BLaER1 treated with 17β-estradiol and CSF1 and Interleukin-3, amounts not matched to agents 10 nM and 100 nM (cell line): Measurements from ENCODE around the gene EIF3K.

Source experiments
- H3K27ac ChIP-seq, 11 experiments: shearing (Covaris generic); formaldehyde crosslinking; 2 replicates each; pipeline ENCODE4 v1.8.1; 2022
- H3K27me3 ChIP-seq, 11 experiments: shearing (Covaris generic); formaldehyde crosslinking; 2 replicates each; pipeline ENCODE4 v1.8.1; 2022
- H3K36me3 ChIP-seq, 11 experiments: shearing (Covaris generic); formaldehyde crosslinking; 2 replicates each; pipeline ENCODE4 v1.8.1; 2022
- H3K4me1 ChIP-seq, 10 experiments: shearing (Covaris generic); formaldehyde crosslinking; 2 replicates each; pipeline ENCODE4 v1.8.1; 2022
- H3K4me2 ChIP-seq, 11 experiments: shearing (Covaris generic); formaldehyde crosslinking; 2 replicates each; pipeline ENCODE4 v1.8.1; 2022
- H3K4me3 ChIP-seq, 10 experiments: shearing (Covaris generic); formaldehyde crosslinking; 2 replicates each; pipeline ENCODE4 v1.8.1; 2022
- H3K9ac ChIP-seq, 11 experiments: shearing (Covaris generic); formaldehyde crosslinking; 2 replicates each; pipeline ENCODE4 v1.8.1; 2022
- H3K9me3 ChIP-seq, 11 experiments: shearing (Covaris generic); formaldehyde crosslinking; replicated peaks in 1 of 11; 2 replicates each; pipeline ENCODE4 v1.8.1; 2022
- H4K20me1 ChIP-seq, 11 experiments: shearing (Covaris generic); formaldehyde crosslinking; 2 replicates each; pipeline ENCODE4 v1.8.1; 2022
- Cebpa-rat ChIP-seq, 11 experiments: shearing (Covaris generic); IDR thresholded peaks; 2 replicates each; pipeline ENCODE4 v1.8.1; 2022

EIF3K gene

DNA sequence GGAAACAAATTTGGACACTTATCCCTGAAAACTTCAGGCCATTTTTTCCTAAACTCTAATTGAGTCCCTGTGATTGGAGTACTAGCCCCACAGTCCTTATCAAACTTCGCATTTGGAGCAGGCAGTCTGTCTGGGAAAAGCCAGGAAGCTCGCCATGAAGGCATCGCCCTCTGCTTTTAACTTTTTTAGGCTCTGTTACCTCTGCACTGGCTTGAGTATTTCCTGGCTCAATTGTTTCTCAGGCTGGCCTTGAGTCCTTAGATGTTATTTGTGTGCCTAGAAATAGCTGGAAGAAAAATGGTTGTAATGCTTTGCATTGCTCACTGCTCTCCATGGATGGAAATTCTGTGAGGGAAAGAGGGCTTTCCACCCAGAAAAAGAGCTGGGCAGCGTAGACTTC, 52.7 kb downstream of the EIF3K start:
- Histone ChIP-seq H3K9me3 (no peaks in the 10 kb centered on the region), H3K27me3 (no peaks in the 10 kb centered on the region), H3K4me1 (peaks cover 79 to 88% (median 83%) of the 10 kb centered on the region in 10 experiments), H4K20me1 (peaks cover 18 to 83% (median 28%) of the 10 kb centered on the region in 11 experiments; a peak in 21 of 22 replicates), H3K4me2 (peak overlapping the region in 10 of 11 experiments; percentile 3 to 99 (median 88); a peak in 15 of 22 replicates), H3K27ac (peak overlapping the region in 3 of 11 experiments; percentile 6 to 89 (median 87); a peak in 5 of 22 replicates), H3K9ac (no peak overlapping the region; a peak in 1 of 22 replicates), H3K4me3 (no peak overlapping the region), H3K36me3 (peaks cover 0 to 25% (median 7%) of the 10 kb centered on the region in 11 experiments; a peak in 11 of 22 replicates)
- TF ChIP-seq Cebpa-rat (IDR thresholded peaks at IDR 0.05), result no peak

DNA sequence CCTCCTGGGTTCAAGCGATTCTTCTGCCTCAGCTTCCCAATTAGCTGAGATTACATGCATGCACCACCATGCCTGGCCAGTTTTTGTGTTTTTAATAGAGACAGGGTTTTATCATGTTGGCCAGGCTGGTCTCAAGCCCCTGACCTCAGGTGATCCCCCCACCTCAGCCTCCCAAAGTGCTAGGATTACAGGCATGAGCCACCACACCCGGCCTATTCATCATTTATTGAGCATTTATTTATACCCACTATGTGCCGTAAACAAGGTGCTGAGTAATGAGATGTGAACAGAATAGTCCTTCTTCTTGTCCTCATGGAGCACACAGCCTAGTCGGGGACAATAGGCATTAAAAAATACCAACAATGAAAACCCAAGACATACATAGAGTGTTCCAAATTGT, 54.0 kb downstream of the EIF3K start:
- no peak for TF ChIP-seq Cebpa-rat (IDR thresholded peaks at IDR 0.05)
- Histone ChIP-seq H3K9ac (no peak overlapping the region), H4K20me1 (peaks cover 30 to 84% (median 42%) of the 10 kb centered on the region in 11 experiments; a peak in 21 of 22 replicates), H3K4me2 (no peak overlapping the region), H3K27ac (no peak overlapping the region), H3K9me3 (no peaks in the 10 kb centered on the region), H3K4me3 (no peak overlapping the region), H3K4me1 (peaks cover 70 to 88% (median 83%) of the 10 kb centered on the region in 10 experiments), H3K27me3 (no peaks in the 10 kb centered on the region), H3K36me3 (peaks cover 0 to 38% (median 17%) of the 10 kb centered on the region in 11 experiments; a peak in 15 of 22 replicates)

DNA sequence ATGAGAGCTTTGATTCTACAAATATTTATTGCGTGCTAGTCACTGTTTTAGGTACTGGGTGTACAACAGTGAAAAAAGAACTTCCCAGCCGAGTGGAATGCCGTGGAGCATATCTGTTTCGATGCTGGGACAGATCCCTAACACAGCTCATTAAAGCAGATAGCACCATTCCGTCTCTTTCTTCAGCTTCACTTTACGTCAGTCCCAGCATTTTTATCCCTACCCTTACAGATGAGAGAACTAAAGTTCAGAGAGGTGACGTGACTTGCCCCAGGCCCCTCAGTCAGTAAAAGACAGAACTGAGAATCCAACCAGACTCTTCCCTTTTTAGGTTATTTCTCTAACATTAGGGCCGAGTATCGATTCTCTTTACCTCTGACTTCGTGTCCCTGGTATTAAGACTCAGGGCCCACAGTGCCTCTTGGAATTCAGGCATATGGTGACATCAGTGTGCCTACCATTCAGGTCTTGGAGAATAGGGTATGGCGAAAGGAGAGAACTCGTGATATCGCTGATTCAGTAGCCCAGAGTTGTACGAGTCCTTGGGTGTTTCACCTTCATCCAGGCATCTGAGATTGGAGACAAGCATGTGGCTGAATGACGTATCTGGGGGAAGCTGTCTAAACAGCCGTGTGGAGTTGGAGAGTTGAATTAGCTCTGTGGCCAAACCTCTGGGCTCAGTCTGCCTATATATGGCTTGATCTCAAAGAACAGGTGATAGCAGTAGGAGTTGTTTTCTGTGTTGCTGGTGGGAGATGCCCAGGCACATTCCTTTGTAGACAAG, 55.6 kb downstream of the EIF3K start:
- Histone ChIP-seq H3K9ac (peak overlapping the region in 2 of 11 experiments; percentile 12 to 28; a peak in 2 of 22 replicates), H3K4me1 (peaks cover 70 to 88% (median 83%) of the 10 kb centered on the region in 10 experiments), H3K4me2 (peak overlapping the region; percentile 73 to 99 (median 85)), H3K9me3 (no peaks in the 10 kb centered on the region), H3K4me3 (no peak overlapping the region), H3K27me3 (no peaks in the 10 kb centered on the region), H4K20me1 (peaks cover 37 to 84% (median 57%) of the 10 kb centered on the region in 11 experiments; a peak in 21 of 22 replicates), H3K27ac (peak overlapping the region in 5 of 11 experiments; percentile 27 to 60 (median 57); a peak in 7 of 22 replicates), H3K36me3 (peaks cover 6 to 45% (median 24%) of the 10 kb centered on the region in 11 experiments; a peak in 15 of 22 replicates)
- no peak for TF ChIP-seq Cebpa-rat (IDR thresholded peaks at IDR 0.05)

DNA sequence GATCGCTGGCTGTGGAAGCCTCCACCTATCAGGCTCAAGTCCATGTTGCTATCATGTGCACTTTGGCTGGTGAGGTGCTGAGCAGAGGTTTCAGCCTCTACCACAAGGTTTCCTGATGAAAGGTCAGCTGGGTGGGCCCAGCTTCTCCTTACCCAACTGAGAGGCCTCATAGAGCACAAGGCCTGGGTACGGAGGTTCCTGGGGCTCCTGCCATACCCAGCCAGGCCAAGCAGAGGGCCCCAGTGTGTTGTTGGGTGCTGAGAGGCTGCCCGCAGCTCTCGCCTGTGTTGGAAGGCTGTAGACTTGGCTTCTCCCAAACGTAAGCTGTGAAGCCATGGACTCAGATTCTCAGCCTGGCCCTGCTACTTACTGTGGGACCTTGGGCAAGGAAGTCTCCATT, 56.6 kb downstream of the EIF3K start:
- Histone ChIP-seq H3K36me3 (peaks cover 6 to 53% (median 24%) of the 10 kb centered on the region in 11 experiments; a peak in 15 of 22 replicates), H3K27me3 (no peaks in the 10 kb centered on the region), H3K4me2 (peak overlapping the region; percentile 73 to 99 (median 85)), H3K27ac (peak overlapping the region in 8 of 11 experiments; percentile 1 to 60 (median 46); a peak in 14 of 22 replicates), H3K4me1 (peaks cover 70 to 88% (median 83%) of the 10 kb centered on the region in 10 experiments), H4K20me1 (peaks cover 37 to 85% (median 64%) of the 10 kb centered on the region in 11 experiments; a peak in 21 of 22 replicates), H3K4me3 (peak overlapping the region in 1 of 10 experiments; percentile 3; a peak in 1 of 20 replicates), H3K9me3 (no peaks in the 10 kb centered on the region), H3K9ac (peak overlapping the region in 3 of 11 experiments; percentile 10 to 59 (median 52); a peak in 6 of 22 replicates)
- no peak for TF ChIP-seq Cebpa-rat (IDR thresholded peaks at IDR 0.05)

DNA sequence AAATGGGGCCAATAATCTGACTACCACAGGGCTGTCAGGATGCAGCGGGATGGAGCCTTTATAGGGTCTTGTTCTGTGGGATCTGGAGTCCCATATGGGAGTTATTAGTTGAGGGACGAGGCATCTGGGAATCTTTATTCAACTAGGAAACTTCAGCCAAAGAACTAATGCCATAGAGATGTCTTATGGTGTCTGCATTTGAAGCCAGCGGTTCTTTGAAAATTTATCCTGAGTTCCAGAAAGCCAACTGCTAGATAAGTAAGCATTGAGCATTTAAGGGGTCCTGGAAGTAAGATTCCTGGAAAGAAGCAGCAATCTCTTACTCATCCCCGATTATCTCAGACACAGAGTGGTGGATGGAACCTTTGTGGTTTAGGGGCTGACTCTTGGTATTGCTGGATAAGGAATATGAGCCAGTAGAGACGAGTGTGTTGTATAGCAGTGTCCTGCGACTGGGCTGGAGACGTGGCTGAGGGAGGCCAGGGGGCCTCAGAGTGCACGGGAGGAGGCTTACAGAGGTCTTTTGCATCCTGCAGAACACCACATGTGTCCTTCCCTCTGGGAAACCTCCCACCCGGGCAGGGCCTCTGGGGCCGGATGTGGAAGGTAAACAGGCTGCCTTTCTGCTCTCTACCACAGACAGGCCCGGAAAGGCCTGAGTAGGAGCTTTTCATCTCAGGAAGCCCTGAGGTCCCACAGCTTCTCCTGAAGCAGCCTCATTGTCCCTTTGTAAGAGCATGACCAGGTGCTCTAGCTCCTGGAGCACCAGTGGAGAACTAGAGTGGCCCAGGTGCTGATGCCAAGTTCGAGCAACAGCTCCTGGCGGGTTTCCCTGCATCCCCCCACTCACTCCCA, 57.3 kb downstream of the EIF3K start:
- peaks cover 6 to 55% (median 27%) of the 10 kb centered on the region in 11 experiments; a peak in 16 of 22 replicates for H3K36me3 ChIP-seq
- H3K4me3 ChIP-seq, result peak overlapping the region in 2 of 10 experiments; percentile 3 to 23; a peak in 2 of 20 replicates
- peak overlapping the region in 9 of 11 experiments; percentile 1 to 60 (median 43); a peak in 14 of 22 replicates for H3K27ac ChIP-seq
- H4K20me1 ChIP-seq, result peaks cover 39 to 84% (median 65%) of the 10 kb centered on the region in 11 experiments; a peak in 21 of 22 replicates
- peaks cover 69 to 88% (median 83%) of the 10 kb centered on the region in 10 experiments for H3K4me1 ChIP-seq
- peak overlapping the region; percentile 73 to 99 (median 85) for H3K4me2 ChIP-seq
- H3K9me3 ChIP-seq, result no peaks in the 10 kb centered on the region
- TF ChIP-seq Cebpa-rat (IDR thresholded peaks at IDR 0.05), result no peak
- no peaks in the 10 kb centered on the region for H3K27me3 ChIP-seq
- H3K9ac ChIP-seq, result peak overlapping the region; percentile 0 to 59 (median 33); a peak in 15 of 22 replicates

DNA sequence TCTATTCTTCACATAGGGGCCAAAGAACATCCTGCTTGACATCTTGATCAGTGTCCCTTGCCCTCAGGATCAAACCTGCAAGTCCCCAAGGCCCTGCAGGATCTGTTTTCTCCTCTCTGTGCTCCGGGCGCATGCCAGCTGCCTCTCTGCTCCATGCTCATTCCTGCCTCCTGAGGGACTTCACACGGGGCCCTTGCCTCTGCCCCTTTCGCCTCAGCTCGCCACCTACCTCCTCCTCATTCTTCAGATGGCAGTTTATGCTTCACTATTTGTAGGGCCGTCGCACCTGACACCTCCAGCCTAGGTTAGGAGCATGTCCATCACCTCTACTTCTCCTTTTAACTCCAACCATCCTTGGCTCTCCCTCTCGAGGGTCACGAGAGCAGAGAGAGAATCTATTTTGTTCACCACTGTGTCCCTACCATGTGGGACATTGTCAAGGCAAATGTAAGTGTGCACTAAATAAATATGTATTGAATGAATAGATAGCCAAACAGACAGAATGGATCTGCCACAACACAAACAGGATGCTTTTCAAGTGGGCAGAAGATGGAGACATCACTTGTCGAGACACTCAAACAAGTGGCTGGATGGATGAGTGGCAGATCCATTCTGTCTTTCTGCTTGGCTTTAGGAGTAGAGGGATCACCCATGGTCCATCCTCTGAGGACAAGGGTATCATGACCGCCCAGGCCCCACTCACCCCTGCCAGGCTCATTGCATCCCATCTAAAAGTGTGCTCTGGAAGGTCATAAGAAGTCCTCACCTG, 58.1 kb downstream of the EIF3K start:
- Histone ChIP-seq H3K9ac (peak overlapping the region in 10 of 11 experiments; percentile 0 to 59 (median 34); a peak in 11 of 22 replicates), H3K4me2 (peak overlapping the region; percentile 73 to 99 (median 85)), H3K36me3 (peaks cover 6 to 56% (median 31%) of the 10 kb centered on the region in 11 experiments; a peak in 16 of 22 replicates), H3K27ac (peak overlapping the region in 8 of 11 experiments; percentile 1 to 60 (median 46); a peak in 11 of 22 replicates), H3K27me3 (no peaks in the 10 kb centered on the region), H4K20me1 (peaks cover 40 to 84% (median 65%) of the 10 kb centered on the region in 11 experiments; a peak in 21 of 22 replicates), H3K9me3 (no peaks in the 10 kb centered on the region), H3K4me3 (0 out of 20 replicates have a peak overlapping the region, but pooled peaks of 1 of the 10 experiments have one; percentile 23), H3K4me1 (peaks cover 69 to 88% (median 82%) of the 10 kb centered on the region in 10 experiments)
- no peak for TF ChIP-seq Cebpa-rat (IDR thresholded peaks at IDR 0.05)

DNA sequence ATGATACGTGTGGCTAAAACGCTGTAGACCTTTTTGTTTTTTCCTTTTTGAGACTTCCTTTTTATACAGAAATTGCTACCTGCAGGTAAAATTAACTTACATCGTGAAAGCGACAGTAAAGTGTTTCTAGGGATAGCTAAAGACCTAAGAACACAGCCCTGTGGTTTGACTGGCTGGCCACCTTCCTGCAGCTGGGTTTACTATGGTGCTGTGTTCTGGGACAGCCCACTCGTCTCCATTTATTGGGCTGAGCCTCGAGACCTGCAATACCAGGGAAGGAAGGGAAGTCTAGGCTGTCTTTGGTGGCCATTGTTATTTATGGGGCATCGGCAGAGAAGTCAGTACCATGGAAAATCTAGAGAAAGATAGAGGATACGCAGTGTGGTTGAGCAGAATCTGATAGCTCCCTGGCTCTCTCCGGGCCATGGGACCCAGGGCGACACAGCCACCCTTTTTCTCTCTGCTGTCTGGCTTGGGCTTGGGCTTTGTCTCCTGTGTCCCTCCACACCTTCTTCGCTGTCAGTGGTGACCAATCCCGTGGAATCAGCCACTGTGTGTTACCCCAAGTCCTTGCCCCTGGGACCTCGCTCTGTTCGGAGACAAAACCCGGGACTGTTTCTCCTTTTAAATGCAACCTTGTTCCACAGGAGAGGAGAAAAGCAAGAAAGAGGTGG, 59.4 kb downstream of the EIF3K start:
- Histone ChIP-seq H3K27ac (peak overlapping the region in 6 of 11 experiments; percentile 3 to 52 (median 16); a peak in 7 of 22 replicates), H3K9me3 (no peaks in the 10 kb centered on the region), H3K4me1 (peaks cover 82 to 96% (median 94%) of the 10 kb centered on the region in 10 experiments), H3K4me3 (no peak overlapping the region), H3K9ac (no peak overlapping the region; a peak in 1 of 22 replicates), H3K36me3 (peaks cover 6 to 55% (median 31%) of the 10 kb centered on the region in 11 experiments; a peak in 15 of 22 replicates), H3K27me3 (no peaks in the 10 kb centered on the region), H3K4me2 (peak overlapping the region in 10 of 11 experiments; percentile 31 to 99 (median 86); a peak in 15 of 22 replicates), H4K20me1 (peaks cover 40 to 96% (median 66%) of the 10 kb centered on the region in 11 experiments; a peak in 21 of 22 replicates)
- TF ChIP-seq Cebpa-rat (IDR thresholded peaks at IDR 0.05), result no peak
